ENCODE results near the gene ADPRHL1.

- TF ChIP-seq RAD21 (IDR thresholded peaks at IDR 0.05) (no peak), RXRA (IDR thresholded peaks at IDR 0.05) (no peak), CTCF (IDR thresholded peaks at IDR 0.05; ENCODE audit: low read depth, low read length, missing input control) (no peak), TAF1 (conservative IDR thresholded peaks at IDR 0.05) (no peak), GABPA (IDR thresholded peaks at IDR 0.05 in 1 of 2, conservative IDR thresholded peaks at IDR 0.05 in 1 of 2) (no peak), FOXA1 (IDR thresholded peaks at IDR 0.05) (no peak), REST (IDR thresholded peaks at IDR 0.05) (no peak), SP1 (IDR thresholded peaks at IDR 0.05) (no peak), JUND (IDR thresholded peaks at IDR 0.05) (no peak), YY1 (IDR thresholded peaks at IDR 0.05) (no peak), EGR1 (IDR thresholded peaks at IDR 0.05; ENCODE audit: low read depth in 2 of 2) (no peak), ATF3 (IDR thresholded peaks at IDR 0.05) (no peak), ZBTB33 (IDR thresholded peaks at IDR 0.05) (no peak), FOXA2 (IDR thresholded peaks at IDR 0.05) (no peak)
Observed at GRCh38 chr13:113359571-113359970, 93.7 kb downstream of the ADPRHL1 start.
